HG02970 (cell line): Measurements from ENCODE around the gene NKAIN2.
A peak's percentile ranks its signal among the peaks of the same experiment; 100 is the strongest.
"Not testable (repeated sequence)": the region's sequence is repeated elsewhere in the genome, so short reads cannot be mapped to it uniquely, and the experiment has no call there.

Experiments
- ATAC-seq: cut with Tn5 transposase; IDR thresholded peaks from one replicate; pipeline ENCODE4 v1.9.1; 2021; ENCODE audit warnings: mild to moderate bottlenecking, moderate library complexity, moderate number of reproducible peaks; ENCODE audit not compliant: unreplicated experiment, low FRiP score

Gene NKAIN2

DNA sequence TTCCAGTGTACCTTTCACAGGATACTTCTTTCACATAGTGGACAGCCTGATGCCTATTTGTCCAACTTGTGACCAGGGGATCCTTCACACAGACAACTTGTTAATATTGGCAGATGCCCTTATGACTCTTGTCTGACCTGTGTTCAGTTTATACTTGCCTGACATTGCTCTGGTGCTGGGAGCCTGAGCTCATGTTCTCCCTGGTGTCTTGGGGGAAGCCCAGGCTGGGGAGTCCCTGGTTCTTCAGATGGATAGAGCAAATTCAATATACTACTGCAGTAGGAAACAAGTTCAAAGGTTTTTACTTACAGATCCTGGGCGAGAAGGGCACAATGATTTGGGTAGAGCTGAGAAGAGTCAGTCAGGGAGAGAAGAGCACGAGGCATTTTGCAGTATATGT is 76.1 kb downstream of the NKAIN2 start:
- no peak for ATAC-seq

DNA sequence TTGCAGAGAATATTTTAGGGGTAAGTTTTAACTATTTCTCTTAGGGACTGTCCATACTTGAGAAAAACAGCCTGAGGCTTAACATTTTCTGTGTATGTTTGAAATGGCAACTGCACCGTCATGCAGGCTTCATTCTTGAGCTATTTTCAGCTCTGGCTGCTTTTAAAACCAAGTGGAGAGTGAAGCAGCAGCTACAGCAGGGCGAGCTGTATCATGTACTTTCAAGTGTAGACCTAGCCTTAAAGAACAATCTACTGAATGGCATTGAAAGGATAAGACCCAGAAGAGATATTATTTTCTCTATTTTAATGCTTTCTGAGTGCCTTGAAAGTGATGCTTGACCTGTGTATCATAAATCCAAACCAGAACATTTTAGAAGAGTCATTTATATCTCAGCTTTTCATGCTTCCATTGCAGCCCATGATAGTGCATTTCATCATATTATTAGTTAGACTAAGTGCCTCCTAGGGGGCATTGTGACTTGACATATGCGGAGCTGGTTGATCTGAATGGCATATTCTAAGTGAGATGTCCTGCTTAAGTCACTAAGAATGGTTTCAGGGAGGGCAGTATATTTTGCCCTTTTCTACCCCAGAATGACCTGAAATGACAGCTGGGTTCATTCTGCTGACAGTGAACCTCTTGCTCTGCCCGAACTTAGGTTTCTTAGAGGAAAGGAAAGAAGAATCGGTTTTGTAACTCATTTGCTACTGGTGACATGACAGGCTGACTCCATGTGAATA is 85.3 kb downstream of the NKAIN2 start:
- ATAC-seq: no peak

DNA sequence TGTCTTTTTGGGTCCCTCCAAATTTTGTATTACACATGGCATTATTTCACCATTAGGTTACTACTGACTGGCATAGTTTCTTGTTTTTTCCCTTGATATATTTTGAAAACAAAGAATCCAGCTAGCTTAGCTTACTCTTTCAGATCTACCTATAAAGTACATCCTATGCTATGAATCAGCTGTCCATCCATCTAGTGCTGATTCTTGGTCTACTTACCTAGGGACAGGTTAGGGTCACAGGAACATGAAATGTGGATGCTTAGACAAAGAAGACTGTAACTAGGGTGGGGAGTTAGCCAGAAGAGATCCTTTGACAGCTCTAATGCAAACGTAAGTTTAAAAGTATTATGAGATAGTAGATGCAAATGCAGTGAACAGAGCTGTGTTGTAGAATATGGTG is 91.7 kb downstream of the NKAIN2 start:
- ATAC-seq: no peak

GRCh38 chr6:123895806-123896205 is 92.1 kb downstream of the NKAIN2 start:
- ATAC-seq: no peak

DNA sequence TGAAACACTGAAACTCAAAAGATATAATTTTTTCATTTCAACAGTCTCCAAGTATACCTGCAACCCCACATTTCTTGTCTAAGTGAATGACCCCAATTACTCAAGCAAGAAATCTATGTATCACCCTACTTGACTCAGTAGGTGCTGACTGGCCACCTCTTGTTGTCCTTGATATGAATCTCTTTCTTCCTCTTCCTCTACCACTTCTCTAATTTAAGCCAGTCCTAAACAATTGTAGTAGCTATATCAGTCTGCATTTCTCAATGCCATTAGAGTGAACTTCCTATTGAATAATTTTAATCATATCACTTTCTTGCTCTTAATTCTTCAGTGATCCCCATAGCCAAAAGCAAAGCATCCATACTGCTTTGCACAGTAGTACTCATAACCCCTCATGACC is 93.2 kb downstream of the NKAIN2 start:
- no peak for ATAC-seq

DNA sequence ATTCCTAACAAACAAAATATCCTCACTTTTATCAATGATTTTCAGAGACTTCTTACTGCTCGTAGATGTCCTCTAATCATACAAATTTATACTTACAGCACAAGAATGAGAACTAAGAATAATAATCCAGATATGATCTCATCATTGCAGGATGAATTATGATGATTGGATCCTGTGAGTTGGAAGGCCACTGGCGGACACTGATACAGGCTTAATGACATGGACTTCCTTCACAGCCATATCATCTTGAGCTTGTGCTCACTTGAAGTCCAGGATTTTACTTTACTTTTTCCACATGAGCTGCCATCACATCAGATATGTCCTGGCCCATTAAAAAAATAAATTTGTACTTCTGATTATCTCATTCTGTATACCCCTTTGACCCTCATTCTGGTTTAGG is 94.3 kb downstream of the NKAIN2 start:
- no peak for ATAC-seq

DNA sequence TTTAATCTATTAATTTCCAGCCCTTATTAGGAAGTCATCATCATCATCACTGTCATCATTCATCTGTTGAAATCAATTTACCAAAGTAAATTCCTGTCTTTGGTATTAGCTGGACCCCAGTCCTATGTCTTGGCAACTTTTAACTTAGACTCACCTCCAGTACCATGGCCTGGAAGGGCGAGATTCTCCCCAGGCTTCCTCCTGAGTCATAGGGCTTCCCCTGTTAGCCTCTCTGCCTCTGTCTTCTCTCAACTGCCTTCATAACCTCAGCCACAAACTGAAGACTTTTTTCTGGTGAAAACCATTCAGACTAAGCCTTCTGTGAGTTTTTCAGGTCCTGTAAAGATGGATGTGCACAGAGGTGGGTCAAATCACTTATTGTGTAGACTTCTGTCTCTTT is 95.0 kb downstream of the NKAIN2 start:
- no peak for ATAC-seq

DNA sequence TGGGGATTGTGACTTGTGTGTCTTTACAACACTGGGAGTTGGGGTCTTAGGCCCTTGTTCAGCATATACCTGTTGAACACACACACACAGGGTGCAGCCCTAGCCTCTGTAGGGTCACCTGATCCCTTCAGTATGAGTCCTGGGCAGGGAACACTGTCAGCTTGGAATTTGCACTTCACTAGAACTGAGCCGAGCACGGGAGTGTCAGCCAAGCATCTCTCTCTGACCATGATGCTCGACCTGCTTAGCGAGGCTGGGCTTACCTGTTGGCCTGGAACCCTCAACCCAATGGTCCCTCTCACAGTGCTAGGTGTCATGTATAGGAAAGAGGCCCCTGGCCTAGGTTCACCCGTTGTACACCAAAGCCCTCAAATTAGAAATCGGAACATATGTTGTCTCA is 96.1 kb downstream of the NKAIN2 start:
- ATAC-seq: no peak

- ATAC-seq: no peak
Observed at GRCh38 chr6:123901436-123901835, 97.8 kb downstream of the NKAIN2 start.

GRCh38 chr6:123902738-123903313 is 99.2 kb downstream of the NKAIN2 start:
- ATAC-seq: no peak

DNA sequence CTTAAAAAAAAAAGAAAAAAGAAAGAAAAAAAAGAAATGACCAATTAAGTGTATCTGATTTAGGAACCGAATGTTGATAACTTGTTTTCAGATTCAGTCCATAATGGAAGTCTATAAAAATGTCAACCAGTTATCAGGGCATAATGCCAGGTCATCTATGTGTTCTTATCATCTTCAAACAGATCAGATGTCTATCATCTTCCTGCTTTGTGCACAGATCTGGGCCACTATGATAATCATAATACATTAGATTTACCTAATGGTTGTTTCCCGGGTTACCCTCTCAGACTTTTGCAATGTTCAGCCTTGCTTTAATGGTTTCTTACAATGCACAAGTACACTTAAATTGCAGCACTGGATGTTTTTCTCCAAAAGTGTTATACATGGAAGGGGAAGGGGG is 100.6 kb downstream of the NKAIN2 start:
- ATAC-seq: no peak

GRCh38 chr6:123908797-123909196 is 105.1 kb downstream of the NKAIN2 start:
- no peak for ATAC-seq

DNA sequence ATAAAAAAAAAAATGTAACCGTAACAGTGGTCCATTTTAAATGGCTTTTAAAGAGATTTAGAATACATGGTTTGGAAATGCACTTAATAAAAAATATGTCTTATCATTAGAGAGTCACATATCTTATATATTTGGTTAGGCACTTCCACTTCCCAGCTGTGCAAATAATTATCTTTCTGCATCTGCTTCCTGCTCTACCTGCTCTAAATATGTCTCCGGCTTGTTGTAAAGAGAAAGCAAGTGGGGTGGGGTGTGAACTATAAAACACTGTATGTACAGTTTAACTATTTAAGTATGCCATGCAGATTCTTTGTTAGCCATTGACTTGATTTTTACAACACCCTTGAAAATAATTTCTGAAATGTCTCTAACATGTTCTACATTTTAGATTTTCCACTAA is 106.3 kb downstream of the NKAIN2 start:
- no peak for ATAC-seq

GRCh38 chr6:123913863-123914262 is 110.2 kb downstream of the NKAIN2 start:
- ATAC-seq: no peak

DNA sequence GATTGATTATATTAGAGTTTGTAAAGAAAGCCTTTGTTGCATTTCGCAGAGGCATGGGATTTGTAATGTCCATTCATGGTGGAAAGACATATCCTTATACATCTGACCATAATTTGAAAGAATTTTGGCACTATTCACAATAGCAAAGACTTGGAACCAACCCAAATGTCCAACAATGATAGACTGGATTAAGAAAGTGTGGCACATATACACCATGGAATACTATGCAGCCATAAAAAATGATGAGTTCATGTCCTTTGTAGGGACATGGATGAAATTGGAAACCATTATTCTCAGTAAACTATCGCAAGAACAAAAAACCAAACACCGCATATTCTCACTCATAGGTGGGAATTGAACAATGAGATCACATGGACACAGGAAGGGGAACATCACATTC is 119.7 kb downstream of the NKAIN2 start:
- not testable (repeated sequence) for ATAC-seq

DNA sequence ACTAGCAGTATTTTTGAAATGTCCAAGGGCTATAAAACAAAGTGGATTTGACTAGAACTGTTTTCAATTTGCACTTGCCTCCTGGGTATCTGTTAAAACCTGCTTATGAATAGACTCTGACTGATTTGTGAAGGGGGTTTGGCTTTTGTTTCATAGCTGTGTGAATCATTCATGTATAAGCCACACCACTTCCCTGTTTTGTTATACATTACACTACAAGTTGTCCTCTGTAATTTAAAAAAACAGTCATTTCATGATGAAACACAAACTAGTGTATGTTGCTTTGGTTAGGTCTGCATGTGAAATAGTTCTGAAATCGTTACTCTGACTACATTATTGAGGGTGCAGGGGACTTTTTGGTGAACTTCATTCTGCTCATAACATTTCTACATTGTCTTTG is 121.7 kb downstream of the NKAIN2 start:
- peak; percentile 95 for ATAC-seq

- ATAC-seq: no peak
Observed at GRCh38 chr6:123925842-123926399, 122.3 kb downstream of the NKAIN2 start.

- no peak for ATAC-seq
Observed at GRCh38 chr6:123928529-123928928, 124.9 kb downstream of the NKAIN2 start.

DNA sequence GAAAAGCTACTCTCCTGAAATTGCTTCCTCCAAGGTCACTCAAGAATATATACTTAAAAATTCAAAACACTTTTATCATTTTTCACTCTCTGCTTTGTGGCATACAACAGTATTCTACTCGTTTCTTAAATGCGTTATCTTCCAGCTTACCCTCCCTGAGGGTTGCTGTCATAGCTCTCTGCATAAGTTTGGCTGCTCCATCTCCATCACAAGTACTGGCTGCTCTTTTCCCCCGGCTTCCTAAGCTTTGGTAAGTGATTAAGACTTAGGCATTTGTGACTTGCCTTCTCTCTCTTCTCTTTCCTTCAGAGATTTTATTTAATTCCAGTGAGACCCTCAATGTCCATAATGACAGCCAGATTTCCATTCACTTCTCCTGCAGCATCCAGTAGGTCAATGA is 128.3 kb downstream of the NKAIN2 start:
- ATAC-seq: no peak

- ATAC-seq: no peak
Observed at GRCh38 chr6:123940551-123940950, 136.9 kb downstream of the NKAIN2 start.

GRCh38 chr6:123941855-123942254 is 138.2 kb downstream of the NKAIN2 start:
- ATAC-seq: no peak

DNA sequence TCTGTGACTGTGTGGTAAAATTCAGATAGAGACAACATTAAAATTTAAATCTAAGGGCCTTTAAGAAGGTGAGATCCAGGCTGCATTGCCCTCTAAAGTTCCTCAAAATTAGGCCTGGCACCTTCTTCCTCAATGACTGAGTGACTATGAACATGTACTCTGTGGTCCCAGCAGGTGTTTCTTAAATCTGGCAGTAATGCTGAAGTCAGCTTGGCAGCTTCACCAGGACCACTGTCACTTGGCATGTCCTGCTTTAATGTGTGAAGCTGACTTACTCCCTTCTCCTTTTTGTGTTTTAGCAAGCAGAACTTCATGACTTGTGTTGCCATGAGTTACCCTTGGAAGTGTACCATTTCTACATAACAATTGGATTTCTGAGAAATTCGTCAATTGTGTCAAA is 141.7 kb downstream of the NKAIN2 start:
- ATAC-seq: no peak
